ENCODE measurements around the gene GNAO1.
"Not testable (repeated sequence)": the region's sequence is repeated elsewhere in the genome, so short reads cannot be mapped to it uniquely, and the experiment has no call there.

GNAO1 gene

DNA sequence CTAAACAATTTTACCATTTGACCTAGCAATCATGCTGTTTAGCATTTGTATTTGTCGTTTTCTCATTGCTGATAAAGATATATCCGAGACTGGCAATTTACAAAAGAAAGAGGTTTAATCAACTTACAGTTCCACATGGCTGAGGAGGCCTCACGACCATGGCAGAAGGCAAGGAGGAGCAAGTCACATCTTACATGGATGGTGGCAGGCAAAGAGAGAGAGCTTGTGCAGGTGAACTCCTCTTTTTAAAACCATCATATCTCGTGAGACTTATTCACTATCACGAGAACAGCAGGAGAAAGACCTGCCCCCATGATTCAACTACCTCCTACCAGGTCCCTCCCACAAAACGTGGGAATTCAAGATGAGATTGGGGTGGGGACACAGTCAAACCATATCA lies 187.8 kb downstream of the GNAO1 start:
- Mint-ChIP-seq H3K9me3 (peaks cover 27% of the 10 kb centered on the region), H3K36me3 (ENCODE audit: low read depth) (peaks cover 72% of the 10 kb centered on the region)
- not testable (repeated sequence) for H3K27me3 Mint-ChIP-seq (ENCODE audit: low read depth); DNase-seq (ENCODE audit: low spot score); H3K27ac Mint-ChIP-seq; H3K4me3 Mint-ChIP-seq; H3K4me1 Mint-ChIP-seq (ENCODE audit: low read depth)

GRCh38 chr16:56380778-56381485 lies 189.6 kb downstream of the GNAO1 start:
- H3K9me3 Mint-ChIP-seq: peaks cover 27% of the 10 kb centered on the region
- H3K36me3 Mint-ChIP-seq (ENCODE audit: low read depth): peaks cover 81% of the 10 kb centered on the region
- H3K4me1 Mint-ChIP-seq (ENCODE audit: low read depth); H3K4me3 Mint-ChIP-seq; DNase-seq (ENCODE audit: low spot score); H3K27me3 Mint-ChIP-seq (ENCODE audit: low read depth); H3K27ac Mint-ChIP-seq: not testable (repeated sequence)

DNA sequence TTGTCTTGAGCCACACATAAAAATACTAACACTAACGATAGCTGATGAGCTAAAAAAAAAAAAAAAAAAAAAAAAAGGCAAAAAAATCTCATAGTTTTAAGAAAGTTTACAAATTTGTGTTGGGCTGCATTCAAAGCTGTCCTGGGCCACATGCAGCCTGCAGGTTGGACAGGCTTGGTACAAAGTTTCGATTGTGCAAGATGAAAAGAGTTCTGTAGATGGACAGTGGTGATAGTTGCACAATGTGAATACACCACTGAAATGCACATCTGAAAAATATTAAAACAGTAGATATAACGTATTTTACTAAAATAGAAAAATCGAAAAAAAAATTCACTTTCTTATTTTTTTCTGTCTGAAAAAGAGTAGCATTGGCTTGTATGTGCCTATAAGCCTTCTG lies 191.2 kb downstream of the GNAO1 start:
- Mint-ChIP-seq H3K4me3 (no peak overlapping the region), H3K9me3 (peaks cover 27% of the 10 kb centered on the region)

DNA sequence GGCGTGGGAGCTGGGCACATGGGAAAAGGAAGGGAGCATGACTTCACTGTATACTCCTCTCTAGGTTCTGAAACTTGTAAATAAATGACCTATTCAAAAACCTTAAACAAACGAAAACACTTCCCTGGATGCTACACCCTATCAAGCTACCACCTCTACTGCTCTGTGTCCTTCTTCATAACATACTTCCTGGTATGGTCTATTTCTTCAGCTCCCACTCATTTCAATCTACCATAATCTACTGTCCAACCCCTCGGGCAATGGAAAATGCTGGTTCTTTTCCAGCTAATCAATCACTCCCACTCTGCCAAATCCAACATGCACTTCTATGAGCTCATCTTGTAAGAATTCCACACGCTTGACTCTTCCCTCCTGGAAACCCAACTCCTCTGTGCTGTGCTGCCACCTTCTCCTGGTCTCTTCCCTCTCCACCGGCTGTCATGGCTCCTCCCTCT lies 191.6 kb downstream of the GNAO1 start:
- DNase-seq (ENCODE audit: low spot score): no peak
- Mint-ChIP-seq H3K27me3 (ENCODE audit: low read depth) (no peaks in the 10 kb centered on the region), H3K36me3 (ENCODE audit: low read depth) (peaks cover 82% of the 10 kb centered on the region), H3K9me3 (peaks cover 27% of the 10 kb centered on the region), H3K4me3 (no peak overlapping the region), H3K27ac (no peak overlapping the region), H3K4me1 (ENCODE audit: low read depth) (no peaks in the 10 kb centered on the region)

More for the DNA sequence above, 191.2 kb downstream of the GNAO1 start:
- H3K27me3 Mint-ChIP-seq (ENCODE audit: low read depth): no peaks in the 10 kb centered on the region
- no peak overlapping the region for H3K27ac Mint-ChIP-seq
- no peak for DNase-seq (ENCODE audit: low spot score)
- H3K4me1 Mint-ChIP-seq (ENCODE audit: low read depth): no peaks in the 10 kb centered on the region
- H3K36me3 Mint-ChIP-seq (ENCODE audit: low read depth): peaks cover 84% of the 10 kb centered on the region

DNA sequence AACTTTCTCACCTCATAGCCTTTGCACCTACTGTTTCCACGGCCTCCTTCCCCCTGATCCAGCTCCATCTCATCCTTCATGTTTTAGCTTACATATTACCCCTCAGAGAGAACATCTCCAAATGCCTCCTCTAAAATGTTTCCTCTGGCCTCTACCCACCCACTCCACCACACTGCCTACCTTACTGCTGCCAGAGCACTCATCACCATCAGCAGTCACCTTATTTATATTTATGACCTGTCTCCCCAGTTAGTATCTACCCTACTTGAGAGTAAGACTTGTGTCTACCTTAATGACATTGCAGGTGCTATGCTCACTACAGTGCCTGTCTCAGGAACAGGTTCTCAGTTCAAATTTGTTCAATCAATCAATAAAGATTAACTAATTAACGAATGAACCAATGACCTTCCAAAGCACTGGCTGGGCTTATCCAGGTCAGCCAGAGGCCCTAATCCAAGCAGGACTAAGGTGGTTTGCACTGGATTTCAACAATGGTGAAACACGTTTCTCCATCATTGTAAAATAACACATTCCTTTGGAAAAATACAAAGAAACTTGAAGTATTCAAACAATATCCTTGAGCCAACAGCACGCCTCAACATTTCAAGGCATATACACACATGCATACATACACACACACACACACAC lies 192.9 kb downstream of the GNAO1 start:
- no peak overlapping the region for H3K27ac Mint-ChIP-seq
- H3K4me3 Mint-ChIP-seq: no peak overlapping the region
- no peak for DNase-seq (ENCODE audit: low spot score)
- H3K27me3 Mint-ChIP-seq (ENCODE audit: low read depth): no peaks in the 10 kb centered on the region
- peaks cover 22% of the 10 kb centered on the region for H3K9me3 Mint-ChIP-seq
- H3K36me3 Mint-ChIP-seq (ENCODE audit: low read depth): peaks cover 71% of the 10 kb centered on the region
- H3K4me1 Mint-ChIP-seq (ENCODE audit: low read depth): no peaks in the 10 kb centered on the region

DNA sequence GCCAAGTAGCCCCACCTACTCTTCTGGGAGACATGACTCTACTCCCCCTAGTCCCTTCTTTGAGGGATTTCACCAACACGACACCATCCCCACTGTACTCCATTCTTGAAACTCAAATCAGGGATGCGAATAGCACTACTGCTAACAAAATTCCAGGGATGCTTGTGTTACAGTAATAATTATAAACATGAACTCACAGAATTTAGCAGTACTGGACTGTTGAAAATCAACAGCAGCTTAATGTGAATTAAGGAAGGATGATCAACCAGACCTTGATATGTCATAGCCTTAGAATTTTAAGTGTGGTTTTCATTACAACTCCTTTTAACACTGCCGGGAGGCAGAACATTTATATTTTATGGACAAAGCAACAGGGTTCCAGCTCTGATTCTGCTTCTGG lies 196.1 kb downstream of the GNAO1 start:
- no peak overlapping the region for H3K4me3 Mint-ChIP-seq
- H3K4me1 Mint-ChIP-seq (ENCODE audit: low read depth): peaks cover 2% of the 10 kb centered on the region
- peaks cover 5% of the 10 kb centered on the region for H3K9me3 Mint-ChIP-seq
- H3K36me3 Mint-ChIP-seq (ENCODE audit: low read depth): peaks cover 57% of the 10 kb centered on the region
- no peak for DNase-seq (ENCODE audit: low spot score)
- H3K27ac Mint-ChIP-seq: no peak overlapping the region
- no peaks in the 10 kb centered on the region for H3K27me3 Mint-ChIP-seq (ENCODE audit: low read depth)

GRCh38 chr16:56388209-56388608 lies 196.9 kb downstream of the GNAO1 start:
- H3K27ac Mint-ChIP-seq: no peak overlapping the region
- no peak overlapping the region for H3K4me3 Mint-ChIP-seq
- H3K4me1 Mint-ChIP-seq (ENCODE audit: low read depth): peaks cover 5% of the 10 kb centered on the region
- no peak for DNase-seq (ENCODE audit: low spot score)
- H3K36me3 Mint-ChIP-seq (ENCODE audit: low read depth): peaks cover 55% of the 10 kb centered on the region
- peaks cover 3% of the 10 kb centered on the region for H3K9me3 Mint-ChIP-seq
- no peaks in the 10 kb centered on the region for H3K27me3 Mint-ChIP-seq (ENCODE audit: low read depth)

- Mint-ChIP-seq H3K36me3 (ENCODE audit: low read depth) (peaks cover 47% of the 10 kb centered on the region), H3K9me3 (no peaks in the 10 kb centered on the region), H3K27me3 (ENCODE audit: low read depth) (no peaks in the 10 kb centered on the region), H3K4me1 (ENCODE audit: low read depth) (peaks cover 10% of the 10 kb centered on the region), H3K4me3 (no peak overlapping the region), H3K27ac (no peak overlapping the region)
- no peak for DNase-seq (ENCODE audit: low spot score)
Observed at GRCh38 chr16:56389554-56389953, 198.3 kb downstream of the GNAO1 start.

DNA sequence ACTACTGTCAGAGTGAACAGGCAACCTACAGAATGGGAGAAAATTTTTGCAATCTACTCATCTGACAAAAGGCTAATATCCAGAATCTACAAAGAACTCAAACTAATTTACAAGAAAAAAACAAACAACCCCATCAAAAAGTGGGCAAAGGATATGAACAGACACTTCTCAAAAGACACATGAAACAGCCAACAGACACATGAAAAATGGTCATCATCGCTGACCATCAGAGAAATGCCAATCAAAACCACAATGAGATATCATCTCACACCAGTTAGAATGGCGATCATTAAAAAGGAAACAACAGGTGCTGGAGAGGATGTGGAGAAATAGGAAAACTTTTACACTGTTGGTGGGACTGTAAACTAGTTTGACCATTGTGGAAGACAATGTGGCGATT lies 205.4 kb downstream of the GNAO1 start:
- not testable (repeated sequence) for H3K4me3 Mint-ChIP-seq; DNase-seq (ENCODE audit: low spot score); H3K27ac Mint-ChIP-seq; H3K9me3 Mint-ChIP-seq; H3K27me3 Mint-ChIP-seq (ENCODE audit: low read depth)
- H3K36me3 Mint-ChIP-seq (ENCODE audit: low read depth): peaks cover 50% of the 10 kb centered on the region
- H3K4me1 Mint-ChIP-seq (ENCODE audit: low read depth): peaks cover 10% of the 10 kb centered on the region

GRCh38 chr16:56399047-56399446 lies 207.8 kb downstream of the GNAO1 start:
- DNase-seq (ENCODE audit: low spot score): no peak
- no peaks in the 10 kb centered on the region for H3K9me3 Mint-ChIP-seq
- no peak overlapping the region for H3K4me3 Mint-ChIP-seq
- peaks cover 1% of the 10 kb centered on the region for H3K4me1 Mint-ChIP-seq (ENCODE audit: low read depth)
- no peaks in the 10 kb centered on the region for H3K27me3 Mint-ChIP-seq (ENCODE audit: low read depth)
- no peak overlapping the region for H3K27ac Mint-ChIP-seq
- peaks cover 50% of the 10 kb centered on the region for H3K36me3 Mint-ChIP-seq (ENCODE audit: low read depth)

DNA sequence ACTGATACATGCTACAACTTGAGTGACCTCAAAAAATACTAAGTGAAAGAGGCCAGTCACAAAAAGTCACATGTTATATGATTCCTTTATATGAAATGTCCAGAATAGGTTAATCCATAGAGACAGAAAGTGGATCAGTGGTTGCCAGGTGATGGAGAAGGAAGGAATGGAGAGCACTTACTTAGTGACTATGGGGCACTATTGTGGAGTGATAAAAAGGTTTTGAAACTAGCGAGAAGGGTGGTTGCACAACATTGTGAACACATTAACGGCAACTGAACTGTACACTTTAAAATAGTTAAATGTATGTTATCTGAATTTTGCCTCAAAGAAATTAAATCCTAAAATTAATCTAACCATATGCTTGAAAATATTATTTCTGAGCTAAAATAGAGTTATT lies 208.2 kb downstream of the GNAO1 start:
- DNase-seq (ENCODE audit: low spot score): no peak
- Mint-ChIP-seq H3K27me3 (ENCODE audit: low read depth) (no peaks in the 10 kb centered on the region), H3K4me1 (ENCODE audit: low read depth) (no peaks in the 10 kb centered on the region), H3K27ac (no peak overlapping the region), H3K9me3 (no peaks in the 10 kb centered on the region), H3K4me3 (no peak overlapping the region), H3K36me3 (ENCODE audit: low read depth) (peaks cover 51% of the 10 kb centered on the region)

DNA sequence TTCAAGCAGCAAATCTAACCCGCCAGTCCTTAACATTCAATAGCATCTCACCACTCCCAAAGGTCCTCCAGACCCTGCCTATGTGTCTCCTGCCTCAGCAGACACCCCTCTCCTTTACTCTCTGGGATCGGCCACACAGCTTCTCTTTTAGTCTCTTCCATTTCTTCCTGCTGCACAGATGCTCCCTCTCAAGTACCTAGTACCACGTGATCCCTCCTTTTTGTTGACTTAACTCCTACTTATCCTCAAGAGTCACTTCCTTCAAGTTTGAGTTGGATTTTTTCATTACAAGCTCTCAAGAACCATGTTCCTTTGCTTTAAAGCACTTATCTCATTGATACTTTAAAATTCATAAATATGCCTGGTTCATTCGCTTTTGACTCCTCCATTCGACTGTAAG lies 209.2 kb downstream of the GNAO1 start:
- Mint-ChIP-seq H3K4me1 (ENCODE audit: low read depth) (no peaks in the 10 kb centered on the region), H3K4me3 (no peak overlapping the region), H3K9me3 (no peaks in the 10 kb centered on the region), H3K27me3 (ENCODE audit: low read depth) (no peaks in the 10 kb centered on the region), H3K27ac (no peak overlapping the region), H3K36me3 (ENCODE audit: low read depth) (peaks cover 50% of the 10 kb centered on the region)
- no peak for DNase-seq (ENCODE audit: low spot score)

- no peak overlapping the region for H3K4me3 Mint-ChIP-seq
- H3K4me1 Mint-ChIP-seq (ENCODE audit: low read depth): no peaks in the 10 kb centered on the region
- H3K27me3 Mint-ChIP-seq (ENCODE audit: low read depth): no peaks in the 10 kb centered on the region
- H3K27ac Mint-ChIP-seq: no peak overlapping the region
- no peak for DNase-seq (ENCODE audit: low spot score)
- no peaks in the 10 kb centered on the region for H3K9me3 Mint-ChIP-seq
- H3K36me3 Mint-ChIP-seq (ENCODE audit: low read depth): peaks cover 45% of the 10 kb centered on the region
Observed at GRCh38 chr16:56401482-56401881, 210.2 kb downstream of the GNAO1 start.

DNA sequence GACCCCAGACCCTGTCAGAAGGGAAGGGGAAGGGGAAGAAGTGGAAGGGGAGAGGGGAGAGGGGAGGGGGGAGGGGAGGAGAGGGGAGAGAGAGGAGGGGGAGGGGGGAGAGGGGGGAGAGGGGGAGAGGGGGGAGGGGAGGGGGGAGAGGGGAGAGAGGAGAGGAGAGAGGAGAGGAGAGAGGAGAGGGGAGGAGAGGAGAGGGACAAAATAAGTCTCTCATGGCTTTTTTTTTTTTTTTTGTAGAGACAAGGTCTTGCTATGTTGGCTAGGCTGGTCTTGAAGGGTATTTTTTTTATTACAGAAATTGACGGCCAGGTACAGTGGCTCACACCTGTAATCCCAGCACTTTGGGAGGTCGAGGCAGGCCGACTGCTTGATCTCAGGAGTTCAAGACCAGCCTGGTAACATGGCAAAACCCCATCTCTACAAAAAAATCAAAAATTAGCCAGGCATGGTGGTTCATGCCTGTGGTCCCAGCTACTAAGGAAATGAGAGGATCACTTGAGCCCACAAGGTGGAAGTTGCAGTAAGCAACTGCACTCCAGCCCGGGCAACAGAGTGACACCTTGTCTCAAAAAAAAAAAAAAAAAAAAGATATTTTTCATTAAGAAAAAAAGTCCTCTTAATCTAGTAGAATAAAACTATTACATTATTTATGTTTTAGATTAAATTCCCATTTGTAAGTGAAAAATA lies 214.8 kb downstream of the GNAO1 start:
- Mint-ChIP-seq H3K27me3 (ENCODE audit: low read depth) (no peaks in the 10 kb centered on the region), H3K27ac (no peak overlapping the region), H3K36me3 (ENCODE audit: low read depth) (peaks cover 45% of the 10 kb centered on the region), H3K4me3 (no peak overlapping the region), H3K4me1 (ENCODE audit: low read depth) (peaks cover 5% of the 10 kb centered on the region), H3K9me3 (no peaks in the 10 kb centered on the region)
- DNase-seq (ENCODE audit: low spot score): no peak
